Lung microvascular endothelial cell (primary cell): ENCODE measurements around the gene ROR1. TPM values are rescaled to one million over a fixed set of nuclear protein-coding genes. Genes with fewer than 3 reads are reported as not detected.
A peak's percentile ranks its signal among the peaks of the same experiment; 100 is the strongest.

Source experiments
- DNase-seq, 2 donors: peaks; one replicate each; pipeline versions ENCODE4 v3.0.0 to v3.0.0-alpha.2; 2010; ENCODE audit warnings: low read depth in 2 of 2
- total RNA-seq: library from RNA; depleted of rRNA; stranded (reverse); fragments of >200 nt; gene quantifications from 2 replicates; pipeline ENCODE4 v1.2.1, GENCODE V29; 2014

Gene ROR1
- total RNA-seq, 1 donor from 2014 or later: under 0.01 TPM

DNA sequence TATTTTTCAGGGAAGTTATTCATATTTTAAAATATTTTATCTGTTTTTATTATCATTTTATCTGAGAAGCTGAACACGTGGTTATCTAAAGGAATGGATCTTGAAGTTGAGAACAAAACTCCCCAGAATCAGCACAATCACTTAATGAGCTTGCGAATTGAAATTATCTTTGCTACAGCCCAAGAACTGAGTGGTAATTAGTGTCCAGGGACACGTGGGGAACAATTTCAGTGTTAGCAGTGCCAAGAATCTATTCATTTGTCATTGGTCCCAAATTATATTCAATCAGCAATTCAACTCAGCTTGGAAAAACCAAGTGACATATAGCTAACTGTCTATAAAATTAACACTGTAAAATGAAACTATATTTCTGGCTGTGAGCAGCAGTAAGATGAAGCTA is 232.0 kb downstream of the ROR1 start:
- no peak for DNase-seq

DNA sequence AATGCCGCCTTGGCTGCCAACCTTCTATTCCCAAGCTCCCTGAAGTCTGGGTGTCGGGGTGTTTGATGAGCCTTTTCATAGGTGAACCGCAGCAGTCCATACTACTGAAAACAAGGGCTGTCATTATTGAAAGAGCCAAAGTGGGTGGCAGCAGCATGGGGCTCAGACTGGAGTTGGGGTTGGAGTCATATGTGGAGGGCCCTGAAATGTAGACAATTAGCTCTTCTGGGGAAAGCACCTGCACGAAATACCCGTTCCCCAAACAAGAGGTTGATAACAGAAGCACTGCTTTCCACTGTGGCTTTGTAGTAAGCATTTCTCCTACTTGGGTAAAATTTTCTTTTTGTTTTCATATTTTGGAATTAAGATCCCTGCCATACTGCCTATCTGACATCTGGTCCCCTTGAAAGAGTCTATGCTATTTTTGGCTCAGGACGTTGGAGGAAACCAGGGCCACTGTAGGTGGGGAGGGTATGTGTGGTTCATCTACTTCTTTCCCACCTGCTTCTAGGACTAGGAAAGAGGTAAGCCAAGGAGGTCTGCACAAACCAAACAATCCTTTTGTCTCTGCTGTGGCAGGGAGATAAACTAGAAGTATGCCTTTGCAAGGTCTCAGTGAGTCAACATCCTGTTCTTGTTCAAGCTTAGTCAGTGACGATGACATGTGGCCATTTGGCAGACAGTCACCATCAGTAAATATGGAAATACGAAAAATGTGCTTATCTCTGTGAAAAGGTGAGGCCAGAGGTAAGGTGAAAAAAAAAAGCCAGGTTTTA is 232.6 kb downstream of the ROR1 start:
- peak; percentile 65 to 83 for DNase-seq

DNA sequence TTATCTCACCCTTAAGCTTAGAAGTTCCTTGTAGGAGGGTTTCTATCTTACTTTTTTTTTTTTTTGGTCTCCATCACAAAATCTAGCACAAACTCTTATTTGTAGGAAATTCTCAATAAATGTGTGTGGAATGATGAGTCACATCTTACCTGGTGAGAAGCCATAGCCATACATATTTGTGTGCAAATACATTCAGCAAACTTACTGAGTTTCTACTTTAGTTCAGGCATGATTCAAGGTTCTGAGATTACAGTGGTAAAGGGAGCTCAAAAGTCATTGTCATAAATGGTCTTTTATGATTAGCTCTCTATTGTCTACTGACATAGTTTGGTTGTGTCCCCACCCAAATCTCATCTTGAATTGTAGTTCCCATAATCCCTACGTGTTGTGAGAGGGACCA is 236.5 kb downstream of the ROR1 start:
- DNase-seq: no peak

DNA sequence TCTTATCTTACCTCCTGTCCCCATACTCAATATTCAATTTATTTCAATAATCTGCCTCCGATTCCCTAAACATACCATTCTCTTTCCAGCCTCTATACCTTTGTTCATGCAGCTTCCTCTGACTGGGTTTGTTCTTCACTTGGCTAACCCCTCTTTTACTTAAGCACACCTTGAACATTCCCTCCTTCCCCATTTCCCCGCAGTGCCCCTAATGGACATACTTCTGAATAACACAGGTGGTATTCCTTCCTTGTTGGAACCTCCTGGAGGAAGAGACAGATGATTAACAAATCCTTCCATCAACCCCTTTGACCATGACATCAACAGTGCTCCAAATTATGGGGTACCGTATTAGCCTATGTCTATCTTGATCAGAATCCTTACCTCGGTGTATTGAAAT is 239.6 kb downstream of the ROR1 start:
- DNase-seq: no peak

DNA sequence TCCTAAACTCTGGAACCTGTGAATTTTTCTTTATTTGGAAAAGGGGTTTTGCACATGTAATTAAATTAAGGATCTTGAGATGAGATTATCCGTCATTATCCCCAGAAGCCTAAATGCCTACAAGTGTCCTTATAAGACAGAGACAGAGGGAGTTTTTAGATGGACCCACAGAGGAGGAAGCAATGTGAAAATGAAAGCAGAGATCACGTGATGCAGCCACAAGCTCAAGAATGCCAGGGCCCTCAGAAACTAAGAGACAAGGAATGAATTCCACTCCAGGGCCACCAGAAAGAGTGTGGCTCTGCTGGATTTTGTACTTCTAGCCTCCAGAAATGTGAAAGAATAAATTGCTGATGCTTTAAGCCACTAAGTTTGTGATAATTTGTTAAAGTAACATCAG is 246.0 kb downstream of the ROR1 start:
- DNase-seq: peak in 1 of 2 donors; percentile 44

DNA sequence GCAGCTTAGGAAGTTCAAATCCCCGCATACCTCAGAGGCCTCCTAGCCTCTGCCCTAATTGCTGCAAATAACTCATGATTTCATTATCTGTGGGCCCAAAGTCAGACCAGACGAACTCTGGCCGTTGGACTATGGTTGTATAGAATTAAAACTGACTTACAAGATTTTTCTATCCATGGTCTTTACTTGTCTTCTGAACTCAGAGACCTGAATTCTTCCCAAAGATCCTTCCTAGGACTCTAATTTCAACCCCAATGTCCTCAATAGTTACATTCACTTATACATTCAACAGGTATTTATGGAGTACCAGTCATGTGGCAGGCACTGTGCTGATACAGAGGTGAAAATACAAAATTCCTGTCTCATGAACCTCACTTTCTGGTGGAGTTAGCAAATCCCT is 247.2 kb downstream of the ROR1 start:
- no peak for DNase-seq

DNA sequence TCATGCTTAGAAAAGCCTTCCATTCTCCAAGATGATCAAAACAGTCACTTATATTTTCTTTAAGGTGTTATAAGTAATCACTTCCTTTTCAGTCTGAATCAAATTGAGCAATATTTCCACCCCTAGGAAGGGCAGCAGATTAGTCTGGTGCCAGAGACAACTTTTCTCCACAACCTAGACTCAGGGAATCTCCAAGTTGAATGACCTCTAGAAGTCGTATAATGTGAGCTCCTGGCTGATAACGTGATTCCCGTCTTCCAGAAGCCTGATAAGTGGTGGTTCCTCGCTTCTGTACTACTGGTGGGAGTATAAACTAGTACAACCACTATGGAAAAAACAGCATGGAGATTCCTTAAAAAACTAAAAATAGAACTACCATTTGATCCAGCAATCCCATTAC is 251.2 kb downstream of the ROR1 start:
- DNase-seq: no peak

DNA sequence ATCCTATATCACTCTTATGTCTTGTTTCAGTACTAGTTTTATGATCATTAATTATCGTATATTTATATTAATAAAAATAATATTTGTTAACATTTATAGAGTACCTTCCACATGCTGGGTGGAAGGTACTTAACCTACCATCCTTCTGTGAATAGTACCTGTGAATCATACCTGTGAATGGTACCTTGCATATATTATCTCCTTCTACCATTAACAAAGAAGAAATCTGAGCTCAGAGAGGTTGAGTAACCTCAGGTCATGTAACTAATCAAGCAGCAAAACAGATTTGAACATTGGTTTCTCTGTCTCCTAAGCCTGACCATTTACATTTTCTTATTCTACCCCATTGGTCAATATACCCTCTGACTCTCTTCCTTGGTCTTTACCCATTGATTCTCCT is 255.2 kb downstream of the ROR1 start:
- DNase-seq: no peak

DNA sequence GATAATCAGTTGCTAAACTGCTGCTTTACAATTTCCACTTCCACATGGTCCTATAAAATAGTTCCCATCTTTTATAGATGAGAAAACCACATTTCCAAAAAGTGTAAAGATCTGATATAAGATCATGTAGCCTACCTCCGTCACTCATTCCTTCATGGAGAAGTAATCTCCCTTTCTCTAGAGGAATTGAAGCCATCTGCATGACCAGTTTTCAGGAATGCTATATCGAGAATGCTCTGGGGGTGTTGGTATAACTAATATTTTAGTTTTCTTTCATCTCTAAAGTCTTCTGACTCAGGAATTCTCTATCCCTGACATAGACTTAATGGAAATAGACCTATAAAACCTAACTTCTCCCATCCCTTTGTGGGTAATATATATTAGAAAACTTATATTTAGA is 256.6 kb downstream of the ROR1 start:
- DNase-seq: no peak

DNA sequence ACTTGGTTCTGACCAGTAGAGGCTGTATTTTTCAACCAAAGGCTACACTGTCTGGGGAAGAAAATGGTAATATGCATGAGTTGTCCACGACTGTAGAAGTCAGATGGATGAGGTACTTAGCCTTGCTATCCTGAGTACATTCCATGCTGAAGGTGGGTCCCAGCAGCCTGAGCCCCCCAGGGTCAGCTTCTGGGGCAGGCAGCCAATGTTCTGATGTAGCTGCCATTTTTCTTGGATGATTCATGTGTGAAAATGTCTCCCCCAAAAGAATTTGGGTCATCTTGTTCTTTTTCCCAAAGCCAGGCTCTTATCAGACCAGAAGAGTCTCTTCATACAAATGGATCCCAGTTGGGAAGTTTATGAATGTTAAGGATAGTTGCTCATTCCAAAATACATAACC is 257.4 kb downstream of the ROR1 start:
- DNase-seq: no peak

DNA sequence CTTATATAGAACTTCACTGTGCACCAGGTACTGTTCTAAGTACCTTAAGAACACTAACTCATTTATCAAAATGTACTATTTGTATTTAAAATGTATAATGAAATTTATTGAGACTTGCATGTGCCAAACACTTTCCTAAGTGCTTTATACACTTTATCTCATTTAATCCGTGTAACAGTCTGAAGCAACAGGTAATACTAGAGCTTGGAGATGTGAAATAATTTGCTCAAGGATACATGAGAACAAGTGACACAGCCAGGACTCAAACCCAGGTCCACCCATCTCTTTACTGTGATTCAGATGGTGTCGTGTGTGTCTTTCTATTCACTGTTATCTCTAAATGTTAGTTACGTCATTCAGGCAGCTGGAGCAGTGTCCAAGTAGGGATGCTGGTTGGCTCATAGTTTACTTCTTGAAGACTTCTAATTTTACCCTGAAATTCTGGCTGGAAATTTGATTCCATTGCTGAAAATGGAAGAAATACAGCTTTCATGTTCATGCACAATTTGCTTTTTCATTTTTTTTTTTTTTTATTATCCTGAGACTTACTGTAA is 259.9 kb downstream of the ROR1 start:
- no peak for DNase-seq

DNA sequence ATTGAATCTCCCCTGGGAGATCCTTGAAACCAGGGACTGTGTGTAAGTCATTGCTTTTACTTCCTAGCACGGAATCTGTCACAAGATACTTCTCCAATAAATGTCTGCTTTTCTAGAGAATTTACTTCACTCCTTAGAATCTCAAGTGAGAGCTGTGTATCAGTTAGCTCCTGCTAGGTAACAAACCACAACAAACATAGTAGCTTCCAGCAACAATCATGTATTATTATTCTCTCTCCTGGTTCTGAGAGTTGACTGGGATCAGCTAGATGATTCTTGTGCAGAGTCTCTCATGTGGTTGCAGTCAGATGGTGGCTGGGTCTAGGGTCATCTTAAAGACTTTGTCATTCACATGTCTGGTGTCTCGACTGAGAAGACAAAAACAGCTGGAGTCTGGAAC is 262.7 kb downstream of the ROR1 start:
- no peak for DNase-seq

DNA sequence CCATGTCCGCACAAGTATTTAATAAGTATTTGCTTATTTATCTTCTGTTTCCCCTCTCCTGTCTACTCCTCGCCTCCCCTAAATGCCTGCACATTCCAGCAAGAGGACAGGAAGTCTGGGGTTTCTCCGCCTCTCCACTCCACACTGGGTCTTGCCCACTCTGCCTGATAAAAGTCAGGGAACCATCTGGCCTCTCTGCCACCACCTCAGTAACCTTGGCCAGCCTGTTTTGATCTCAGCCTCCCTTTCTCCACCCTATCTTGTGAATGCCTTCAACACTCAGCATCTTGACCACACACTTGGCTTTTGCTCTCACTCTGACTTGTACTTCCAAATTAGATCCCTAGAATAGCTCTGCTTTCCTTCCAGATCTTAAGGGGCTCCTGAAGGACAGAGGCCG is 264.3 kb downstream of the ROR1 start:
- peak in 1 of 2 donors; percentile 6 for DNase-seq

DNA sequence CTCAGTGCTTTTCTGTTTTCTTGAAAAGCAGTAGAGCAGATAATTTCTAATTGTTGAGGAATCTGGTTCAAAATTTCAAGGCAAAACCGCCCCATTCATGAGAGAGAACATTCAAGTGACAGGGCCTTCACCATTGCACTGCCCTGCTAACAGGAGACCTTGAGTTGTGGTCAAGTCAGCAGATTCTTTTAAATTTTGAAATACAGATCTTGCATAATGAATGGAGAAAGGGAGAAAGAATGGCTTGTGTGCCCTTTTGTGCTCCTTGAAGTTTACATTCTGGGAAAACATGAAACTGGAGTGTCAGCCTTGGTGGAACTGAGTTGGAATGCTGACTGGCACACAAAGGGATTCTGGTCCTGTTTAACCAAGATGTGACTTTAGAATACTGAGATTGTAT is 265.1 kb downstream of the ROR1 start:
- no peak for DNase-seq

DNA sequence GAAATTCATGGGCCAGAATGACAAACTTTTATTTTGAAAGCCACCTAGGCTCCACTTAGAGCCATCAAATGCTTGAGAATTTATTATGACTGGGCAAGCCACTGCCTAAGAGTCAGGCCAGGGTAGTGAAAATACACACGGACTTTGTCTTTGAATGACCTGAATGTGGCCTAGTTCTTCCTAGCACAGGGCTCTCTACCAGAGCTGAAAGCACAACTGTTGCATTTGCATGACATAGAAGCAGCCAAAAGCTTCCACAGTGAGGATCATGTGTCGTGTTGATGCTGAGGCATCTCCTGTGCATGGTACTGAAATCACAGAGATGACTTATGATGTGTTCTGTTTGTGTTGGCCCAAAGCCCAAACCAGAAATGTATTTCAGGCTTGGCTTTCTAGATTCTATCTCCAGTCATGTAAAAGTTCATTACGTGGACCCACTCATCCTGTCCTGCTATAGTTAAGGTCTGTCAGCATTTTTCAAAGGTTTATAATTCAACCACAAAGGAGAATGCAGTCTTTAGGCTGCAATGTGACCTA is 265.6 kb downstream of the ROR1 start:
- peak; percentile 85 to 95 for DNase-seq

DNA sequence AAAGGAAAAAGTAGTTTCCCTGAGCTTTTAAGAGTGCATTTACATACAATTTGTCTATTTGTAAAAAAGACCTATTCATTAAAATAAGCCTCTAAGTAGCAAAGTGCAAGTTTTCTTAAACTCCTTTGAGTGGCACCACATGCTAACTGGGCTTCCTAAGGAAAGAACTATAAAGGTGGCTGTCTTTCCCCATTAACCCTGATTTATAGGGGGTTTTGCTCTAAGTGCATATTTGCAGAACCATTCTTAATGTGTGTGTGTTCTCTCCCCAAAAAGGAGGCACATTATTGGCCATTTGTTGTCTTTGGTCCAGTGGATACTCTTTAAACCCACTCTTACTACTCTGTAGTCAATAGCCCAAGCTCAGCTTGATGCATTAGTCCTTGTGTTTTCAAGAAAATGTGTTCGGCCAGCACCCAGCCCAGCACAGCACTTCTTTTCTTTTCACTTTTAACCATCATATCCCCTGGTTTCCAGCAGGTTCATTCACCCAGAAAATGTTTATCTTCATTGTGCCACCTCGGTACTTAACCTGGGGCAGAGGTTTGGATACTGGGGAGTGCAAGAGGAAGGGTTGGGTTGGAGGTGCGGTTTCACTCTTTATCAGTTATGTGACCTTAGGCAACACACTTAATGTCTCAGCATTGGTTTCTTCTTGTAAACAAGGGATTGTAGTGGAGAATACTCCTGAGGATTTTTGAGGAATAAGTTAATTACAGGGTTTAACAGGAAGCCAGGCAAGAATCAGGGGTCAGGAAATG is 267.7 kb downstream of the ROR1 start:
- DNase-seq: no peak

DNA sequence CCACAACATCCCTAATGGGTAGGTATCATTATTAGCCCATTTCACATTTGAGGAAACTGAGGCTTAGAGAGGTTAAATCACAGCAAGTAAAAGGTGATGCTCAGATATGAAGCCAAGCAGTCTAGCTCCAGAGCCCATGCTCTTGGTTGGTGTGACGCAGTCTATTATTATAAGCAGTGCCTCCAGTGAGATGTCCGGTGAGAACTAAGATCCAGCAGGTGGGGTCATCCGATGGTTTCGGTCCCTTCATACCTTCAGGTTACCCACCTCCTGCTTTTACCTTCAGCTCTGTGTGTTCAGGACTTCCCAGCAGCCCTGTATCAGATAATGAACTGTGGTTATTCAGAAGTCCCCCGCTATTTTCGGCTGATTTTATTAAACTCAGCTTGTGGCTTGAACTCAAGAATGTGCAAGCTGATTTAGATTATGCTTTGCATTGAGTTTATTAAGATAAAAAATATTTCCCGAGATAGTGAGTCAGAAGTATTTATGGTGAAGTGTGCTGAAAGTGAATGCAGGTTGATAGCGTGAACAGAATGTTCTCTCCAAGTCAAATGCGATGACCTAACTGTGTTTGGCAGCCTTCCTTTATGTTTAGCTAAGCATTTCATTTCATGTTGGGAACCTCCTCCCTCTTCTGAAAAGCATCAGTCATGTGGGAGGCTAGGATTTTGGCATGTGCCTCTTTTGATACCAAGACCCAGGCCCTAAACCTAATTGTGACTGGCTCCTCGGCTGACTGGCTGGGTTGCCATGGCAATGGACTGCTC is 268.7 kb downstream of the ROR1 start:
- DNase-seq: peak; percentile 11 to 81

DNA sequence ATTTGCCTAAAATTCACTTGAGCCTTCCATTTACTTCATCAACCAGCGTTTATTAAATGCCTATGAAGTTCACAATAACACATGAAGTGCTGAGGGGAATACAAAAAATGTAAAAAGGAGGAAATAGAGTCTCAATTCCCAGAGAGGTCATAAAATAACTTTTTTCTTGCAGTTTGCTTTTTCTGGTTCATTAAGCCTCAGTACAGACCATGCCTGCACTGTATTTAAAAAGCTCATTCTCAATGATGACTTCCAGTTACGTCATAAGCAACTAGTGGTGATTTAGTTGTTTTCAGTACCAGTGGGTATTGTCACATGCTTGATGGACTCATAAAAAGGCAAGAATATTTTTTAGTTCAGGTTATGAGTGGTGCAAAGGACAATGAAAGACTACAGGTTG is 269.5 kb downstream of the ROR1 start:
- no peak for DNase-seq

DNA sequence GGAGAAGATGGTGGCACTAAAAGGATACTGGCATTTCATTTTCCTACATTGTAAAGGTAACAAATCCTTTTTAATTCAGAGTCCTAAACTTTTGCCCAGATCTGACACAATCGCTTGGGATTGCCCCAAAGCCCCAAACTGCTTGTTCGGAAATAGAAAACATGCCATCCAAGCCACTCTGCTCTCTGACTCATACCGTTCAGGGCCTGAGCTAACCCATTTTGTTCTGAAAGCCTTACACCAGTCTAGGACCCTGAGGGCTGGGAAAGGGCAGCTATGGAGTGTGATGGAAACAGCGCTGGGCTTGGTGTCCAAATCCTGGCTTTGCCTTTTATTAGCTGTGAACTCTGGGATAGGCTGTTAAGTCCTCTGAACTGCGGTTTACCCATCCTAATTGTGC is 270.2 kb downstream of the ROR1 start:
- no peak for DNase-seq

DNA sequence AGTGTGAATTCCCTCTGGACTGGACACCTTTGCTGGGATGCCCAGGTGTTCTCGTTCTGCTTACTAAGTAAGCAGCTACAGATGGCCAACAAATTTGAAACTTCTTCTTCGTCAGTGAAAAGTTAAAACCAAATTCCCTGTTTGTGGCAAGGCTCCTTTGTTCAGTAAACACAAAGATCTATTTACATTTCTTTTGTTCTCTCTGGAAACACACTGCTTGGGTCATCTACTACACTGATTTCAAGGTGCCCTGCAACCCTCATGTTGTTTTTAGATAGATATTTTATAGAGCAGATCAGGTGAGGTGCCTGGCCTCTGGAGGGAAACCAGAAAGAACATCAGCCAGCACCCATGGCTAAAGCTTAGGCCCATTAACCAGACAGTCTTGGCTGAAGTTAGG is 272.4 kb downstream of the ROR1 start:
- DNase-seq: no peak

DNA sequence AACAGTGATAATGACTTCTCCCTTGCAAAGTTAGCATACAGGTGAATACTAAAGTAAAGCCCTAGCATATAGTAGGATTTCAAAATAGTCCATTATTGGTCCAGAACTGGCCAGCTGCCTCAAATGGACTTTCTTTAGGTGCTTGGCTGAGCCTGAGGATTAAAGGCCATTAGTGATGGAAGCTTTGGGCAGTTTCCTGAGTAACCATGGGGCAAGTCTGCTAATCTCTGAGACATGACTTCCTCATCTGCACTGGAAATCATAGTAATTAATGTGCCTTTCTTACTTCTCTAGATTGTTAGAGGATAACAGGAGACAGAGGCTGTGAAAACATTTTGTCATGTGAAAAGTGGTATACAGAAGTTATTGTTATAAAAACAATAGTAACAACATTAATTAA is 273.1 kb downstream of the ROR1 start:
- peak in 1 of 2 donors; percentile 31 for DNase-seq

DNA sequence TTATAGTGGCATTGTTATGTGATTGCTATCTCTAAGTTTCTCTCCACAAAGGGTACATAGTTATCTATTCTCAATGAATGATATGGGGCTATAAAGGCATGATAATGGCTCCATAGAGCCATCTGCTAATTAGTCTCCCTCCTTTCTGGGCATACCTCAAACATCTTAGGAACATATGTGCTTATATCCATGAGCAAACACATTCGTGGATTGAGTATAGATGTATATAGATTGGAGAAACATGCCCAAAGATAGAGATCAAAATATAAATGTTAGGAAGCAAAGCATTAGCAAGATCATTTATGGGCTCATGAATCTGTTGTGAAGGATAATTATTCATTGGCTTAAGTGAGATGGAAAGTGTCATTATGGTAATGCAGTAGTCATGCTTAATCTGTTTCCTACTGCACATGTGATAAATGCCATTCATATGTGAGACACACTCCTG is 273.8 kb downstream of the ROR1 start:
- no peak for DNase-seq
